Dermis blood vessel endothelial cell (primary cell): ENCODE measurements around the gene MYH11. TPM values are rescaled to one million over a fixed set of nuclear protein-coding genes. Genes with fewer than 3 reads are reported as not detected.
"Not testable (repeated sequence)": the region's sequence is repeated elsewhere in the genome, so short reads cannot be mapped to it uniquely, and the experiment has no call there.

ENCODE experiments used
- DNase-seq: peaks from one replicate; pipeline ENCODE4 v3.0.0; 2010
- total RNA-seq: library from RNA; depleted of rRNA; stranded (reverse); fragments of >200 nt; gene quantifications from 2 replicates; pipeline ENCODE4 v1.2.3, GENCODE V29; 2014

Gene MYH11
- total RNA-seq, 1 donor from 2014 or later: not detected

DNA sequence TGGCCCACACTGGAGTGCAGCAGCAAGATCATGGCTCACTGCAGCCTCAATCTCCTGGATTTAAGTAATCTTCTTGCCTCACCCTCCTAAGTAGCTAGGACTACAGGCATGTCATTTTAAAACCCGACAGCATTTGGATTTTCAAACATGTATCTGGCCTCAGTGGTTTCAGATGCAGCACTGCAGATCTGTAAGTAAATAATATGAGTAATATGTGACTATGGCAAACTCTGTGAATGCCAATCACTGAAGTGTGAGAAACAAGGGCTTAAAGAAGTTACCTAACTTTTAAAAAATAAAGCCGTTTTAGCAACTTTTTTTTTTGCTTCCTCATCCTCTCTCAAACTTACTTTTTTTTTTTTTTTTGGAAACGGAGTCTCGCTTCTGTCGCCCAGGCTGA, 19.7 kb upstream of the MYH11 start:
- DNase-seq: no peak

DNA sequence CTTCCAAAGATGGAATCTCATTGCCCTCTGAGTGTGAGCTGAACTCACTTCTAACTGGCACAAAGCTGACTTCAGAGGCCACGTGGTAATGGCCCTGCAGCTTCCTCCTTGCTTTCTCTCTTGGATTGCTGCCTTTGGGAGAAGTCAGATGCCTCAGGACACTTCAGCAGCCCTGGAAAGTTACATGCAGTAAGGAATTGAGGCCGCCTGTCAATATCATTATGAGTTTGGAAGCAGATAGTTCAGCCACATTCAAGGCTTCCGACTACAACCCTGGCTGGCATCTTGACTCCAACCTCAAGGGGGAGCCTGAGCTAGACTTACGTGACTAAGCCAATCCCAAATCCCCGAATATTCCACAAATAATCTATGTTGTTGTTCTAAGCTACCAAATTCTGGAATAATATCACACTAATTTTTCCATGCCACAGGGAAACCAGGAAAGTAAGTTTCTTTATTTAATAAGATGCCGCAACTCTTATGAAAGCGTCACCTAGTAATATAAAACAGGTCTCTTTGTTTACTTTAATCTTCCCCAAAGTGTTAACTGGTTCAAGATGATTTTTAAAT, 18.0 kb upstream of the MYH11 start:
- DNase-seq: peak; percentile 90

DNA sequence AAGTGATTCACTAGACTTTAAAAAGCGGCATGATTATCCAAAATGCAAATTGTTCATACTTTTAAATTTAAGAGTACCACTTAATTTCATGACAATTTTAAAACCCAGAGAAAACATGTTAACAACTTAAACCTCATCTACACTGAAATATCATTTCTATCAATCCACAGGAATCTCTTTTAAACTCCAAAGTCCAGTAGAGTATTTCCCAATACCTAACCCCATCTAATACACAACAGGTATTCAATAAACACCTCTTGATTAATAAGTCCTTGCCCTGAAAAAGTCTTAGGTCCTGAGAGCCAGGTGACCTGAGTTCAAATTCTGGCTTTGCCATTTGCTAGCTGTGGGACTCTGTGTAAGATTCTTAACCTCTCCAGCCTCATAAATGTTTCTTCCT, 16.9 kb upstream of the MYH11 start:
- no peak for DNase-seq

DNA sequence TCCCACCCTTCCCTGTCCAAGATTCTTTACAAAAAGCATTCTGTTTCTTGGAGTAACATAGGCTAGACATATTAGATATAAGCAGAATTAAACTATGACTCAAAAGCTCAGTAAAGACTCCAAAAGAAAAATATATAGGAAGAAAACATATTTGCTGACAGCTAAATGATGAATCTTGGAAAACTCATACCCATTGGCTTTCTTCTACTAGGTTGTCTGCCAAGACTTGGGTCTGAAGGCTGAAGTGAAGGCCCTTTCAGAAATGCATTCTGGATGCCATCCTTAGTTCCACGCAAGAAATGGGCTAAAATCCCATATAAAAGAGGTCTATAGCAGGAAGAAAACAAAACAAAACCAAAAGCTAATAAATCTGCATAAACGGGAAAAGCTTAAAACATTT, 16.5 kb upstream of the MYH11 start:
- no peak for DNase-seq

DNA sequence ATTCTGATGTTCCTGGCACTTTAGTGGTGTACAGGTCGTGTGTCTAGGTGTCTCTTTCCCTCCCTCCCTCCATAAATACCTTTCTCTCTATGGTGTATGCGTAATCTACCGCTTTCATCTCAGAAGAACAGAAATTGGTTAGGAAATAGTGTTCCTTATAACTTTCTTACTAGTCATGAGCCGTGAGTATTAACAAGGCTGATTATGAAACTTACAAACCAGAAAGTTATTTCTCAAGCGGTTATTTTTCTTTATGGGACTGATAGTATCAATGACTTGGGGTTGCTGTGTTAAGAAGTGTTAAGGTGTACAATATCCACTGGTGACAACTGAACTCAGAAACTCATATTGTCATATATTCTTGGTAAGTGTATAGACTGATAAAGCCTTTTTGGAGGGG, 13.2 kb upstream of the MYH11 start:
- DNase-seq: no peak

DNA sequence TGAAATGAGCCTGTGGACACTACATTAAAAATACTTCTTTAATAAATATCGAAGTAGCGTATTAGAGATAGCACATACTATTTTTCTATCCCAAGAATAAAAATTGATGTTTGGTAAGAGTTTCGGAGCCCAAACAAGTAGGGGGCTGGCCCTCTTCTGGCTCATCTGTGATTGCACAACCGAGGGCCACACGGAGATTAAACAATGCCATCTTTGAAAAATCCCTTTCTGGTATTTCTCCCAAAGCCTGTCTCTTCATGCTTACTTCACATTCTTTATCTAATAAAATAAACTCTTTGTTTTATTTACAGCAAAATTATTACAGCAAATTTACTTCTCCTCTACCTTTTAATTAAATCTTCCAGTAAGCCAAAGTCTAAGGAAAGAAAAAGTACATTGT, 9.6 kb upstream of the MYH11 start:
- no peak for DNase-seq

DNA sequence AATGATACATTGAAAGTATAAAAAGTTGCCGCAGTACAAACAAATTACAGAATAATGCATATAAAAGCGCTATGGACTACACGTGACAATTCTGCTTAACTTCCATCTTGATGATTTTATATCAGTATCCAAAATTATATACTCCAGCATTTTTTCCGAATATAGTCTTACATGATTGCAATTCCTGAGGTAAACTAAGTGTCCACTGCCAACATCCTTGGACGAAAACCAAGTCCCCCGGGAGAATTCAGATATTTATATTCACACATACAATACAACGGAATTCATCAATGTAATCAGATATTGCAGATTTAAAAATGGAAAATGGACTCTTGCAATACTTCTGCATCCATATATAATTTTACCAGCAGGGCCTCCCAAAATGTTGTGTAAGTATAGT, 8.9 kb upstream of the MYH11 start:
- no peak for DNase-seq

DNA sequence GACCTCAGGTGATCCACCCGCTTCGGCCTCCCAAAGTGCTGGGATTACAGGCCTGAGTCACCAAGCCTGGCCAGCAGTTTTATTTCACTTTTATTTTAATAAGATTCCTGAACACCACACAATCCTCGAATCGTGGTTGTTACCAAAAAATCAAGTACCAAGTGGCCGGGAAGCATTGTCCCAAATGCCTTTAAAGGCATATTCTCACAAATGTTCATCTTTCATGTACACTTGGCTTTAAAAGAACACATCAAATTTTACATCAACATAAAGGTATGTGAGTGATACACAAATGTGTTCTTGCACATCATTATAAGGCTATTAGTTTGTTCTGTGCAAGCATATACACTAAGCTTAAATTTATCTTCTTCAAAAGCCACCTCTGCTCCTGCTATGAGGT, 8.1 kb upstream of the MYH11 start:
- no peak for DNase-seq

DNA sequence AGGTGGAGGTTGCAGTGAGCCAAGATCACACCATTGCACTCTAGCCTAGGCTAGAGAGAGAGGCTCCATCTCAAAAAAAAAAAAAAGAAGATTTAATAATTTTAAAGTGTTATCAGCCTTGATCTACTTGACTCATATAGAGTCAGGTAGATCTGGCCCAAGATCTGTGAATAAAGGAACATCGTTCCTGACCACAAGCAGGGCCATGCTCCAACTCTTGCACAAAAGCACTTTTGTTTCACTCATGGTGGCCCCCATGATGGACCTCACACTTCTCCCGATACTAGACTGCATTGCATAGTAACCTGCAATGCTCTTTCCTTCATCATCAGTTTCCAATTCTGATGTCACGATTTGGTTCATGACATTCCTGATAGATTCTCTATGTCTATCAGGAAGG, 5.2 kb upstream of the MYH11 start:
- no peak for DNase-seq

DNA sequence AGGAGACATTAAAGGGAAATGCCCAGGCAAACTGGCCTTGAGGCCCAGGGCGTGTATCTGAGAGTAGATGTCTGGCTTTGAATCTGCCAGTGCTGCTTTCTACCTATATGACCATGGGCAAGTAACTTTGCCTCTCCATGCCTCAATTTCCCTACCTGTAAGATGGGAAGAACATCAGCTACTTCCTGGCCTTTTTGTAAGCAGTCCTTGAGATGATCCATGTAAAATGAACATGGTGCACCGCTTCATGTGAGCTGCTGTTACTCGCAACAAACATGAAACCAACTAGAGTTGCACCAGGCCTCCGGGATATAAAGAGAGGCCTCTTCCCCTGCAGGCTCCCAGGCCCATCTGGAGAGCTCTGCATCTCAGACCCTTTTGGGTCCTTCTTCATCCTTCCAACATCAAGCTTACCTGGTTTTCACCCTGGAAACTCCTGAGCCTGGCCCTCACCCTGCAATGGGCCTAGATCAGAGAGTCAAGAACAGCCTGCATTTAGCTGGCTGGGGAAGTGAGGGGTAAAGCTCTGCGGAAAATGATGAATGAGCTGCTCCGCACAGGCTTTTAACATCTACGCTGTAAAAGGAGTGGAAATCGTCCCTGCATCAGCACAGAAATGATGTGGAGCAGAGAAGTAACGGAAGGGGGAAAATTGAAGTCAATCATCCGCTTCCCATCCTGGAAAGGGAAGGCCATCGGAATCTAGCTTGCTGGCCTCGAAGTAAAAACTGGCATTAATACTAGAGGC, 2.3 kb upstream of the MYH11 start:
- DNase-seq: no peak

DNA sequence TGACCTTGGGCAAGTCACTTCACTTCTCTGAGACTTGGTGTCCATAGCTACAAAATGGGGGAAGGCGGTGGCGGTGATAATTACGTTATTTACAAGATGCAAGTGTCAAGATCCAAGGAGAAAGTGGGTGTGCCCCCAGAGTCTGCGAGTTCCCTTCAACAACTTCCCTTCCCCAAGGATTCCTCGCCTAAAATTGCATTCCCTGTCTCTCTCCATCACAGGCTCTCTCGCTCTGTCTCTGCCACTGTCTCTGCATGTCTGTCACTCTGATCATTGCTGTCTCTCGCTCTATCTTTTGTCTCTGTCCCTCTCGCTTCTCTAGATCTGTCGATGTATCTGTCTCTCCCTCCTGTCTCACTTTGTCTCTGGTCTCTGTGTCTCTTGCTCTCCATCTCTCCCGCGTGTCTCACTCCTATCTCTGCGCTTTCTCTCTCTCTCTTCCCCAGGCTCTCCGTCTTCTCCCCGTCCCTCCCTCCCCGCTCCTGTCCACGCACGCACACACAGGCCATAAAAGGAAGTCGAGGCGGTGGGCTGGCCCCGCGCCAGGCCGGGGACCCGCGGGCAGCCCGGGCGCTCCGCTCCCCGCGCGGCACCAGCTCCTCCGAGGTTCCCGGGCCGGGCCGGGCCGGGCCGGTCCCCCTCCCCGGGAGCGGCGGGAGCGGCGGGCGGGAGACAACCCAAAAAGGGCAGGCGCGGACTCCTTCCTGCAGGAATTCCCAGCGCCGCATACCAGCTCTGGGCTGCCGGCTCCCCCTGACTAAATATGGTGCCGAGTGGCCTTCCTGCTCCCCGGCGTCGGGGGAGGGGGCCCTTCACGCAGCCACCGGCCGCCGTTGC, 1.1 kb upstream of the MYH11 start:
- DNase-seq: peak; percentile 44

DNA sequence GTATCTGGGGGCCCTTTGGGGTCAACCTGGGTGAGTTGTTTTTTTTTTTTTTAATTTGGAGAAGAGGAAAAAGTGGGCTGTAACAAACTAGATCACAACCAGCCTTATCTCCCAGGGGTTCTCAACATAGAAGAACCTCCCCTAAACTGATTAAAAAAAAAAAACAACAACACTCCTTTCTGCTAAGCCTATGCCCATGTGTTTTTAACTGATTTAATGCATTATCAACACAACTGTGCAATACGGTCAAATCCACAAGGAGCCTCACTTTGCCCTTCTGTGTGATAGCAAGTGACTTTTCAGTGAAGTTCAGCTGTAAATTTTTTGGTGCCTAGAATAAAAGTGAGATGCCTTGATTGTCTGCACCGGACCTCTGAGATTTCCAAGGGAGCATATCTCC, 646 bp downstream of the MYH11 start:
- no peak for DNase-seq

DNA sequence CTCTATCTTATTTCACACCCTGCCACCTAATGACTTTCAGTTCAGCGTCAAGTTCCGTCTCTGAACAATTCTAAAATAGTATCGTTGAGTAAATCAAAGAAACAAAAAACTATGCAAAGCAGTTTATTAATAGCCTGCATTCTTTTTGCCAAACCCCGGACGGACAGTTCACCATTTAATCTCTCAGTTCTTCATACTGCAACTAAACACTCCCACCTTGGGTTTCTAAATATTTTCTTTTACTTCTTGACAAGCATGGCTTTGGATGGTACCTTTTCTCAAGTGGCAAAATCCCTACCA, 1.2 kb downstream of the MYH11 start:
- no peak for DNase-seq

DNA sequence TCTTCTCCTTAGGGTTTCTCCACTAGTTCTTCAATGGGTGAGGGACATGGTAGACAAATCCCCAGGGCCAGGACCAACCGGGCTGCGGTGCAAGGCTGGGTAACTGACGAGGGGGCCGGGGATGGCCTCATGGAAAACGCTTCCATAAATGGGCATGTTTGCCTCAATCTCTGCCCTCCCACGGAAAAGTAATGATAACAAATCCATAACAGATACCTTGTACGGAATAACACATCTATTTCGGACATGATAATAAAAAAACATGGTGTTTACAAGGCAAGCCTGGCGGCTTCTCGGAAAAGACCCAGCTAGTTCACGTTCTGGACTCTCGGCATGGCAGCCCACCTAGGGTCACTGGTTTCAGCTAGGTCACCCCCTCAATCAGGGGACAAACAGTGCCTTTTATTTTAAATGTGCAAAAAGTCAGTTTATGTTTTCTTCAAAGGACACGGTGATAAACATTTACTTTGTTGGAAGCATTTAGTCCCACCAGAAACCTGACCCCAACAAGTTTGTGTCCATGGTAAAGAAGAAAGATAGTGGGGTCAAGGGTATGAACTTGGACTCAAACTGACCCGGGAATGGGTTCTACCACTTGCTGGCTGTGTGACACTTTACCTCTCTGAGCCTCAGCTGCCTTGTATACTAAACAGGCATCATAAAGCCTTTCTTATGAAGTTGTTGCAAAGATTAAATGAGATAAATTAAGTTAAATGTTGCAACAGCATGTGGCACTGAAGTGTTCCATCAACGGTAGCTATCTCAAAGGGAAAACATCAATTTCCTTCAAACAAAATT, 1.7 kb downstream of the MYH11 start:
- no peak for DNase-seq

DNA sequence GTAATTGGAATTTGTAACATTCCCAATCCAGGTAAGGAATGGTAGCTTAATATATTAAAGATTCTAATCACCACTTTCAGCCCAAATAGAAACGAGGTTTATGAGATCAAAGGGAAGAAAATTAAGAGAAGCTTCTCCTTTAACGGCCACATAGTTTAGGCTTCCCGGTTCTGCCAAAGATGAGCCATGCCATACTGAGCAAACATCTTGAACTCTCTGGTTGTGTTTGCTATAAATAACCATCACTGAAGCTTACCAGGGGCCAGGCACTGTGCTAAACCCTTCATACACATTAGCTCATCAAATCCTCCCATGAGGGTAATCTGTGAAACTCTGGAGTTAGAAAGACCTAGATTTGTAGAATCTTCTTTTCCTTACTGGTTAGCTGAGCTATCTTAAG, 2.8 kb downstream of the MYH11 start:
- no peak for DNase-seq

DNA sequence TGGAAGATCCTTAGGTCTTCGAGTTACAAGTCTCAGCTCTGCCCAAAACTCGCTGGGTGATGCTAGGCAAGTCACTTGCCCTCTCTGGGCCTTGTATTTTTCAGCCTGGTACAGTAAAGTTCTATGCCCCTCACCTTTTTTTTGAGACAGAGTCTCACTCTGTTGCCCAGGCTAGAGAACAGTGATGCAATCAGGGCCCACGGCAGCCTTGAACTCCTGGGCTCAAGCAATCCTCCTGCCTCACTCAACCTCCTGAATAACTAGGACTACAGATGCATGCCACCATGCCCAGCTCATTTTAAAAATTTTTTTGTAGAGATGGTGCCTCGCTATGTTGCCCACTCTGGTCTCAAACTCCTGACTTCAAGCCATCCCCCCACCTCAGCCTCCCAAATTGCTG, 3.8 kb downstream of the MYH11 start:
- no peak for DNase-seq

DNA sequence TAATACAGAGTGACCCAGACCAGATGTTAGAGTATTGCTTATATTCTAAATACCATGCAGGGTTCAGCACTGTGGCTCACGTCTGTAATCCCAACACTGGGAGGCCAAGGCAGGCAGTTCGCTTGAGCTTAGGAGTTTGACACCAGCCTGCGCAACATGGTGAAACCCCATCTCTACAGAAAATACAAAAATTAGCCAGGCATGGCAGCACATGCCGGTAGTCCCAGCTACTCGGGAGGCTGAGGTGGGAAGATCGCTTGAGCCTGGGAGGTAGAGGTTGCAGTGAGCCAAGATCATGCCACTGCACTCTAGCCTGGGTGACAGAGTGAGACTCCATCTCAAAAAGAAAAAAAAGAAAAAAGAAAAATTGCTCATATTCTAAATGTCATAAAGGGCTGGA, 6.3 kb downstream of the MYH11 start:
- not testable (repeated sequence) for DNase-seq

DNA sequence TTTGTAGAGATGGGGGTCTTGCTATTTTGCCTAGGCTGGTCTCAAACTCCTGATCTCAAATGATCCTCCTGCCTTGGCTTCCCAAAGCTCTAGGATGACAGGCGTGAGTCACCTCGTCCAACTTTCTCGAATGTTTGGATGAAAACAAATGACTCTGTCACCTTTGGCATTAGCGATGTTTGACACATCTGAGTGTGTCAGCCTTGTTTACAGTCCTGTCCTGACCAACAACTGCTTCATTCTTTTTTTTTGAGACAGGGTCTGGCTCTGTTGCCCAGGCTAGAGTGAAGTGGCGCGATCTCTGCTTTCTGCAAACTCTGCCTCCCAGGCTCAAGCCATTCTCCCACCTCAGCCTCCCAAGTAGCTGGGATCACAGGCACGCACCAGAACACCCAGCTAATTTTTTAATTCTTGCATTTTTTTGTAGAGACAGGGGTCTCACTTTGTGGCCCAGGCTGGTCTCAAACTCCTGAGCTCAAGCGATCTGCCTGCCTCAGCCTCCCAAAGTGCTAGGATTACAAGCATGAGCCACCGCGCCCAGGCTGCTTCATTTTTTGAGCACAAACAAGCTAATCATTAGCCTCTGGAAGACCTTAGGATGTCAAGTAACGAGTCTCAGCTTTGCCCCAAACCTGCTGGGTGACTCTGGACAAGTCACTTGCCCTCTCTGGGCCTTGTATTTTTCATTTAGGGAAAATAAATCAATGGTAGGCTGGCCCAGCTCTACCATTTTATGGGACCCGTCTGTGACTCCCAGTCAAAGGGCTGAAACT, 7.4 kb downstream of the MYH11 start:
- DNase-seq: no peak

DNA sequence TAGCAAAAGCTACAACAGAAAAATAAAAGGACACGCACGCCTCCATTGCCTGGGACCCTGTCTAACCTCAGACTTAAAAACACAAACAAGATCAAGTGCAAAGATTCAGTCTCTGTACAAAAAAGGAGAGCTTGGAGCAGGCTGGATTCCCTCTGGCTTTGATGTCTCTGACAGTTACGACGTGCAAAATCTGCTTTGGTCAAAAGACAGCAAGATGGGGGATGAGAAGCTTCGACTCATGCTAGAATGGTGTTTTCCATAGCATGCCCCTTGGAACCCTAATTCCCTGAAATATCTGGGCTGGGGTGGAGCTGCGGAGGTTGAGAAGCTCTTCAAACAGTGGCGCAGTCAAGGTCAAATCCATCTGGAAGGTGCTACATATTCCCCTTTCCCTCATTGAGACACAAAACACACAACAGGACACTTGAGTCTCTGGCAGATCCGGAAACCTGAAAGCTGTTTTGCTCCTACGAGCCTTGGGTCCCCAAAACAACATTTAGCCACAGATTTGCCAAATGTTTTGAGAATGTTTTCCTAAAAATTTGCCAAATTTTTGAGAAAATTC, 9.1 kb downstream of the MYH11 start:
- no peak for DNase-seq

DNA sequence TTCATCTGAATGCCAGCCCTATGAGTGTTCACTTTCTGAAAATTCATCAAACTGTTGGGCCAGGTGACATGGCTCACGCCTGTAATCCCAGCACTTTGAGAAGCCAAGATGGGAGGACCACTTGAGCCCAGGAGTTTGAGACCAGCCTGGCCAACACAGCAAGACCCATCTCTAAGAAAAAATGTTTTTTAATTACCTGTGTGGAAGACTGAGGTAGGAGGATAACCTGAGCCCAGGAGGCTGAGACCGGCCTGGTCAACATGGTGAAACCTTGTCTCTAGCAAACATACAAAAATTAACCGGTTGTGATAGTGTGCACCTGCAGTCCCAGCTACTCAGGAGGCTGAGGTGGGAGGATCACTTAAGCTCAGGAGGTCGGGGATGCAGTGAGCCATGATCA, 10.3 kb downstream of the MYH11 start:
- DNase-seq: no peak

DNA sequence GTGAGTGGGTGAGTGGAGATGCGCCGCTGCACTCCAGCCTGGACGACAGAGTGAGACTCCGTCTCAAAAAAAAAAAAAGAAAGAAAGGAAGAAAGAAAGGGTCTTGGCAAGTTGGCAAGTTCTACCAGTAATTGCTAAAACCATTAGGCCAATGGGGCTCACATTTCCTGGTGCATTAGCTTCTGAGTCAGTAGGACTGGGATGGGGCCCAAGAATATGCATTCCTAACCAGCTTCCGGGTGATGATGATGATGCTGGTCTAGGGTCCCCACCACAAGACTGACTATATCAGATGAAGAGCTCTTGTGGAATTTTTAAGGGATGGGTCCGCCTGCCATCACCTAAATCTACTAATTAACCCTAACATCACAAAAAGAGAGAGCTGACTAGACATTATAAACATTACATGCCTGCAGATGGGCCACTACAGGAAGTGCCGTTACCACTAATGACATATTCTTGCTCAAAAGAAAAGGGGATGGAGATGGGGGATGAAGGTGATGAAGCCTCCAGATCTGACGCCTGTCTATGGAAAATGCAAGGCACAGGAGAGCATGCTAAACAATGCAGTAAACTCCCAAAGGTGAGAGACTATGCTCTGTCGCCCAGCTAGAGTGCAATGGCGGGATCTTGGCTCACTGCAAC, 13.1 kb downstream of the MYH11 start:
- DNase-seq: no peak

DNA sequence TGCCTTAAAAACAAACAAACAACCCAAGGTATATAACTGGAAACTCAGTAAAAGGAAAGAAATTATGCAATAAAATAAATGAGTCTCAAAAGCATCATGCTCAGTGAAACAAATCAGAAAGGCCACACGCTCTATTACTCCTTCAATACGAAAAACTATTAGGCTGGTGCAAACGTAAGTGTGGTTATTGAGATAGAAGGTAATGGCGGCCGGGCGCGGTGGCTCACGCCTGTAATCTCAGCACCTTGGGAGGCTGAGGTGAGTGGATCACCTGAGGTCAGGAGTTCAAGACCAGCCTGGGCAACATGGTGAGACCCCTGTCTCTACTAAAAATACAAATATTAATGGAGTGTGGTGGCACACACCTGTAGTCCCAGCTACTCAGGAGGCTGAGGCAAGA, 17.6 kb downstream of the MYH11 start:
- not testable (repeated sequence) for DNase-seq
